NOMO-1 (cell line): ENCODE data around the gene LDLRAD2.
"Not testable (repeated sequence)": the region's sequence is repeated elsewhere in the genome, so short reads cannot be mapped to it uniquely, and the experiment has no call there.

Source experiments
- DNase-seq, 2 experiments: peaks; one replicate each; lab custom pipeline; 2025; ENCODE audit not compliant: unreplicated experiment in 2 of 2; lab: John Stamatoyannopoulos, UW

LDLRAD2 gene

GRCh38 chr1:21811875-21812305, at the start of gene LDLRAD2:
Gene LDLRAD2, plus strand, starts transcription at chr1:21812265. Its CDS starts 187 bp downstream, at chr1:21812452.
- DNase-seq, result no peak

GRCh38 chr1:21763236-21763635, 48.8 kb upstream of the LDLRAD2 start:
- DNase-seq, result no peak

- DNase-seq, result no peak
Measured at GRCh38 chr1:21763694-21764419, 48.2 kb upstream of the LDLRAD2 start.

- DNase-seq, result no peak
Measured at GRCh38 chr1:21764615-21765423, 47.2 kb upstream of the LDLRAD2 start.

GRCh38 chr1:21766210-21766609, 45.9 kb upstream of the LDLRAD2 start:
- DNase-seq, result no peak

- DNase-seq, result not testable (repeated sequence)
Measured at GRCh38 chr1:21767106-21767505, 45.0 kb upstream of the LDLRAD2 start.

- no peak for DNase-seq
Measured at GRCh38 chr1:21770201-21770600, 41.9 kb upstream of the LDLRAD2 start.

- DNase-seq, result not testable (repeated sequence)
Measured at GRCh38 chr1:21770602-21771001, 41.5 kb upstream of the LDLRAD2 start.

GRCh38 chr1:21771672-21772071, 40.4 kb upstream of the LDLRAD2 start:
- not testable (repeated sequence) for DNase-seq

GRCh38 chr1:21773585-21773984, 38.5 kb upstream of the LDLRAD2 start:
- peak in 1 of 2 experiments; percentile 30 for DNase-seq

- DNase-seq, result no peak
Measured at GRCh38 chr1:21774835-21775549, 37.1 kb upstream of the LDLRAD2 start.

GRCh38 chr1:21775550-21775914, 36.5 kb upstream of the LDLRAD2 start:
- DNase-seq, result no peak

- DNase-seq, result no peak
Measured at GRCh38 chr1:21775985-21776562, 36.0 kb upstream of the LDLRAD2 start.

GRCh38 chr1:21776925-21777324, 35.1 kb upstream of the LDLRAD2 start:
- DNase-seq, result not testable (repeated sequence)

- no peak for DNase-seq
Measured at GRCh38 chr1:21778405-21778727, 33.7 kb upstream of the LDLRAD2 start.

GRCh38 chr1:21779613-21780521, 32.2 kb upstream of the LDLRAD2 start:
- DNase-seq, result no peak

GRCh38 chr1:21781815-21782348, 30.2 kb upstream of the LDLRAD2 start:
- no peak for DNase-seq

- peak; percentile 70 to 81 for DNase-seq
Measured at GRCh38 chr1:21782349-21782867, 29.7 kb upstream of the LDLRAD2 start.

GRCh38 chr1:21782868-21783678, 29.0 kb upstream of the LDLRAD2 start, which contains the start of gene USP48:
Gene USP48, minus strand, starts transcription at chr1:21783149. Its CDS starts 192 bp downstream, at chr1:21782957.
- DNase-seq, result peak; percentile 91 to 93
